ENCODE measurements around the gene HIVEP3.

Gene HIVEP3

GRCh38 chr1:41674522-41674921 lies 244.2 kb downstream of the HIVEP3 start:
- no peak for TF ChIP-seq CTCF (IDR thresholded peaks at IDR 0.05; ENCODE audit: insufficient read depth, low read length)
- TF ChIP-seq GABPA (IDR thresholded peaks at IDR 0.05; ENCODE audit: low read depth), result no peak
- TF ChIP-seq POLR2AphosphoS5 (IDR thresholded peaks at IDR 0.05; ENCODE audit: low read depth), result no peak
- TF ChIP-seq REST (IDR thresholded peaks at IDR 0.05; ENCODE audit: insufficient replicate concordance, low read depth), result no peak
- TF ChIP-seq SPI1 (IDR thresholded peaks at IDR 0.05; ENCODE audit: borderline replicate concordance, low read depth), result no peak
- DNase-seq (ENCODE audit: low read depth in 1 of 2, low spot score in 1 of 2), result no peak
- H3K27ac ChIP-seq (replicated peaks), result no peak overlapping the region
- no peak overlapping the region for H3K4me3 ChIP-seq (replicated peaks; ENCODE audit: insufficient read depth, low read length)
- no peaks in the 10 kb centered on the region for H3K27me3 ChIP-seq (ENCODE audit: insufficient read depth, poor library complexity, severe bottlenecking)

GRCh38 chr1:41673806-41674205 lies 244.9 kb downstream of the HIVEP3 start:
- H3K27ac ChIP-seq (replicated peaks), result no peak overlapping the region
- DNase-seq (ENCODE audit: low read depth in 1 of 2, low spot score in 1 of 2), result no peak
- no peak for TF ChIP-seq SPI1 (IDR thresholded peaks at IDR 0.05; ENCODE audit: borderline replicate concordance, low read depth)
- TF ChIP-seq REST (IDR thresholded peaks at IDR 0.05; ENCODE audit: insufficient replicate concordance, low read depth), result no peak
- no peak overlapping the region for H3K4me3 ChIP-seq (replicated peaks; ENCODE audit: insufficient read depth, low read length)
- no peaks in the 10 kb centered on the region for H3K27me3 ChIP-seq (ENCODE audit: insufficient read depth, poor library complexity, severe bottlenecking)

- TF ChIP-seq REST (IDR thresholded peaks at IDR 0.05; ENCODE audit: insufficient replicate concordance, low read depth) (no peak), POLR2AphosphoS5 (IDR thresholded peaks at IDR 0.05; ENCODE audit: low read depth) (no peak), GABPA (IDR thresholded peaks at IDR 0.05; ENCODE audit: low read depth) (no peak), CTCF (IDR thresholded peaks at IDR 0.05; ENCODE audit: insufficient read depth, low read length) (no peak), SPI1 (IDR thresholded peaks at IDR 0.05; ENCODE audit: borderline replicate concordance, low read depth) (no peak)
- no peaks in the 10 kb centered on the region for H3K27me3 ChIP-seq (ENCODE audit: insufficient read depth, poor library complexity, severe bottlenecking)
- no peak overlapping the region for H3K4me3 ChIP-seq (replicated peaks; ENCODE audit: insufficient read depth, low read length)
- DNase-seq (ENCODE audit: low read depth in 1 of 2, low spot score in 1 of 2), result peak in 1 of 2 experiments; percentile 38
- no peak overlapping the region for H3K27ac ChIP-seq (replicated peaks)
Measured at GRCh38 chr1:41673378-41673777, 245.3 kb downstream of the HIVEP3 start.
